ENCODE results near the gene STXBP2.

- TF ChIP-seq CTCF (IDR thresholded peaks at IDR 0.05) (peak in 3 of 4 experiments; percentile 90 to 96 (median 93)), POLR2A (IDR thresholded peaks at IDR 0.05) (no peak), EP300 (IDR thresholded peaks at IDR 0.05) (no peak)
Observed at GRCh38 chr19:7652061-7652641, 15.2 kb downstream of the STXBP2 start.
